OCI-LY3 (cell line): ENCODE data around the gene PRXL2B.

Experiments
- H2AFZ ChIP-seq: fragments of 200-600, 300-600 bp; shearing (Covaris generic); 2 replicates; pipeline ENCODE4 v1.6.0; 2014; ENCODE audit warnings: antibody characterized with exemption, low read depth, low read length
- H3K27ac ChIP-seq: fragments of 200-600, 300-600 bp; sonication (generic); 2 replicates; pipeline ENCODE4 v1.5.1; 2014; ENCODE audit warnings: mild to moderate bottlenecking, low read length, moderate library complexity, mixed read lengths
- H3K27me3 ChIP-seq: fragments of 200-600, 300-600 bp; sonication (generic); 2 replicates; pipeline ENCODE4 v1.6.1; 2014; ENCODE audit warnings: low read depth, low read length, mixed read lengths
- H3K36me3 ChIP-seq: fragments of 200-600, 300-600 bp; sonication (generic); replicated peaks from 2 replicates; pipeline ENCODE3; 2014; ENCODE audit warnings: low read depth, low read length, mixed read lengths
- H3K4me1 ChIP-seq: fragments of 300-600, 200-600 bp; sonication (generic); 2 replicates; pipeline ENCODE4 v1.6.1; 2014; ENCODE audit warnings: low read length, mixed read lengths
- H3K4me2 ChIP-seq: fragments of 200-600, 300-600 bp; sonication (generic); 2 replicates; pipeline ENCODE4 v1.6.1; 2014; ENCODE audit warnings: low read length, mixed read lengths
- H3K4me3 ChIP-seq: fragments of 300-600, 200-600 bp; sonication (generic); 2 replicates; pipeline ENCODE4 v1.5.1; 2014; ENCODE audit warnings: antibody characterized with exemption, mild to moderate bottlenecking, low read length, moderate library complexity
- H3K79me2 ChIP-seq: fragments of 300-600, 200-600 bp; shearing (Covaris generic); 2 replicates; pipeline ENCODE4 v1.6.1; 2014; ENCODE audit warnings: mild to moderate bottlenecking, low read length, mixed read lengths
- H3K9ac ChIP-seq: fragments of 300-600, 200-600 bp; shearing (Covaris generic); 2 replicates; pipeline ENCODE4 v1.6.0; 2014; ENCODE audit warnings: mild to moderate bottlenecking, low read length, moderate library complexity
- H3K9me3 ChIP-seq: fragments of 200-600, 300-600 bp; shearing (Covaris generic); 2 replicates; pipeline ENCODE4 v1.6.1; 2014; ENCODE audit warnings: low read length, mixed read lengths; ENCODE audit not compliant: insufficient read depth
- H4K20me1 ChIP-seq: fragments of 200-600, 300-600 bp; sonication (generic); 2 replicates; pipeline ENCODE4 v1.6.1; 2016; ENCODE audit warnings: low read length, mixed read lengths; ENCODE audit not compliant: insufficient read depth
- EZH2phosphoT487 ChIP-seq: fragments of 200-600 bp; shearing (Covaris generic); IDR thresholded peaks from 2 replicates; pipeline ENCODE4 v1.6.1; 2018; ENCODE audit warnings: antibody characterized with exemption, mixed run types, low read depth
- TF ChIP-seq, protein P1 (sequence below): fragments of 200-600, 300-600 bp; sonication (generic); IDR thresholded peaks from 2 replicates; pipeline ENCODE4 v1.5.1; 2014; ENCODE audit warnings: antibody characterized with exemption, low read length, low read depth

The PRXL2B gene

DNA sequence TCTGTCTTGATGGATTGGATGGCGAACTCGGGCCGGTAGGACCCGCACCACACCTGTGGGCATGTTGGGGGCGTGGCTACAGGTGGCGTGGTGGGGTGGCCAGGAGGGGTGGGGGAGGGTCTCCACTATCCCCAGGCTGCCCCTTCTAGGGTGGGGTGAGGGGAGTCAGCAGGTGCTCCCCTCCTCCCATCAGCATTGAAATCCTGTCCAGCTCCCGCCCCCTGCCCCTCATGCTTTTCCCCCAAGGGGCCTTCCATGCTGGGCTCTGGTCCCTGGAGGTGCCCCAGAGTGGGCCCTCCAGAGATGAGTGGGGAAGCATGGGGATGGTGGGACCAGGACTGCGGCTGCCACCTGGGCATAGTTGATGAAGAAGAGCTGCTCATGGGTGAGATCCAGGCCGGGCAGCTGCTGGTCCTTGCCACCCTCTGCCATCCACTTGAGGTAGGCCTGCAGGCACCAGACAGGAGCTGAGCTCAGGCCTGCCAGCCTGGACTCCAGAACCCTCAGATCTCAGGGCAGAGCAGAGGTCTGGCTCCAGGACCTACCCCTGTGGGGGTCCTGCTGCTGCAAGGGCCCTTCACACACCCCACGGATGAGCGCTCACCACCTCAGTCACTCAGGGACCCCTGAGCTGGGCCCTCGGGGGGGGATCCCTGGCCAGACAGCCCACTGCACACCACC, 5.1 kb downstream of the PRXL2B start:
- no peak for TF ChIP-seq EZH2phosphoT487
- TF ChIP-seq, protein P1, sequence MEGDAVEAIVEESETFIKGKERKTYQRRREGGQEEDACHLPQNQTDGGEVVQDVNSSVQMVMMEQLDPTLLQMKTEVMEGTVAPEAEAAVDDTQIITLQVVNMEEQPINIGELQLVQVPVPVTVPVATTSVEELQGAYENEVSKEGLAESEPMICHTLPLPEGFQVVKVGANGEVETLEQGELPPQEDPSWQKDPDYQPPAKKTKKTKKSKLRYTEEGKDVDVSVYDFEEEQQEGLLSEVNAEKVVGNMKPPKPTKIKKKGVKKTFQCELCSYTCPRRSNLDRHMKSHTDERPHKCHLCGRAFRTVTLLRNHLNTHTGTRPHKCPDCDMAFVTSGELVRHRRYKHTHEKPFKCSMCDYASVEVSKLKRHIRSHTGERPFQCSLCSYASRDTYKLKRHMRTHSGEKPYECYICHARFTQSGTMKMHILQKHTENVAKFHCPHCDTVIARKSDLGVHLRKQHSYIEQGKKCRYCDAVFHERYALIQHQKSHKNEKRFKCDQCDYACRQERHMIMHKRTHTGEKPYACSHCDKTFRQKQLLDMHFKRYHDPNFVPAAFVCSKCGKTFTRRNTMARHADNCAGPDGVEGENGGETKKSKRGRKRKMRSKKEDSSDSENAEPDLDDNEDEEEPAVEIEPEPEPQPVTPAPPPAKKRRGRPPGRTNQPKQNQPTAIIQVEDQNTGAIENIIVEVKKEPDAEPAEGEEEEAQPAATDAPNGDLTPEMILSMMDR, result no peak
- H3K9ac ChIP-seq, result no peak overlapping the region

DNA sequence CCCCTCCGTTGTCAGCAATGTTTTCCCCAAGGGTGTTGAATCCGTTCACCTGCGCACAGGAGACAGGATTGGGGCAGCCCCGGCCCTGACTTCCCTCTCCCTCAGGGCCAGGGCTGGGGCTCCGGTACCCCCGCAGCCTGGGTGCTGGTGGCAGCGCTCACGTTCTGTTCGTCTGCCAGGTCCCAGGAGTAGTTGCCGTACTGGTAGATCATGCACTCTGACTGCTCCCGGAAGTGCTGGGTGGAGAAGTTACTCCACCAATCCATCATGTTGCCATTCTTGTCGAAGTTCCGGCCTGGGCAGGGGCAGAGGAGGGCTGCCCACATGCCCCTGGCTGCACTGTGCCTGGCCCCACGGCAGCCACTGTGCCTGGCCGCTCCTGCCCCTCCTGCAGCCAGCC, 6.1 kb downstream of the PRXL2B start:
- H3K27me3 ChIP-seq, result no peaks in the 10 kb centered on the region
- no peak overlapping the region for H2AFZ ChIP-seq
- H3K9me3 ChIP-seq, result no peaks in the 10 kb centered on the region
- H4K20me1 ChIP-seq, result no peaks in the 10 kb centered on the region
- 0 out of 2 replicates have a peak overlapping the region, but pooled peaks have one; percentile 8 for H3K4me2 ChIP-seq
- no peak overlapping the region for H3K9ac ChIP-seq
- H3K27ac ChIP-seq, result no peak overlapping the region
- no peaks in the 10 kb centered on the region for H3K36me3 ChIP-seq
- H3K4me1 ChIP-seq, result no peaks in the 10 kb centered on the region
- H3K79me2 ChIP-seq, result no peaks in the 10 kb centered on the region
- TF ChIP-seq, protein P1, result no peak
- TF ChIP-seq EZH2phosphoT487, result no peak
- no peak overlapping the region for H3K4me3 ChIP-seq

More for the DNA sequence above, 5.1 kb downstream of the PRXL2B start:
- H3K4me3 ChIP-seq, result no peak overlapping the region
- H4K20me1 ChIP-seq, result no peaks in the 10 kb centered on the region
- H3K4me2 ChIP-seq, result no peak overlapping the region
- H2AFZ ChIP-seq, result no peak overlapping the region
- no peaks in the 10 kb centered on the region for H3K27me3 ChIP-seq
- no peaks in the 10 kb centered on the region for H3K9me3 ChIP-seq
- H3K79me2 ChIP-seq, result no peaks in the 10 kb centered on the region
- 0 out of 2 replicates have a peak, but pooled peaks cover 3% of the 10 kb centered on the region for H3K4me1 ChIP-seq
- H3K36me3 ChIP-seq, result no peaks in the 10 kb centered on the region
- H3K27ac ChIP-seq, result no peak overlapping the region

DNA sequence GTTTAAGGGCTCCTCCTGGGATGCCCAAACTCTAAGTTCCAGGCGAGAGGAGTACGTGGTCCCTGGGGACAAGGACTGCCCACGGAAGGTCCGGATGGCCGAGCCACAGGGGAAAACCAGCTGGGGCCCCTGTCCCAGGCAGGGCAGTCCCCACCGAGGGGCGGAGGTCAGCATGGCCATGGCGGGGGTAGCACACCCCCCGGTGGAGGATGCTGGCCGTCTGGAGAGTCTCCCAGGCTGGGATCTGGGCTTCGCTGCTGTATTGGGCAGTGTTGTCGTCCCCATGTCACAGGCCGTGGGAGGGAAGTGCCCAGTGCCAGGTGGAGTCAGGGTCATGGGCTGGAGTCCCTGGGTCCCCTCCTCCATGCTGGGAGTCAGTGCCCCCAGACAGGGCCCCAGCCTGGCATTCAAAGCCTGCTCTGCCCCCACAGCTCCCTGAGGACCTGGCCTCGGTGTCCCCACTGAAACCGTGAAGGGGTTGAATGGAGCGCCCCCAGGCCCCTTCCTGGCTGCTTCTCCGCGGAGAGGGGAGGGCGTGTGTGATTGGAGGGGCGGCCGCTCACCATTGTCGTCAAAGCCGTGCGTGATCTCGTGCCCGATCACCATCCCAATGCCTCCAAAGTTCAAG, 6.8 kb downstream of the PRXL2B start:
- Histone ChIP-seq H3K4me2 (no peak overlapping the region), H3K79me2 (no peaks in the 10 kb centered on the region), H2AFZ (no peak overlapping the region), H4K20me1 (no peaks in the 10 kb centered on the region), H3K27me3 (no peaks in the 10 kb centered on the region), H3K9ac (no peak overlapping the region), H3K4me1 (no peaks in the 10 kb centered on the region), H3K4me3 (no peak overlapping the region), H3K27ac (no peak overlapping the region), H3K9me3 (no peaks in the 10 kb centered on the region), H3K36me3 (no peaks in the 10 kb centered on the region)
- no peak for TF ChIP-seq EZH2phosphoT487
- TF ChIP-seq, protein P1, result no peak

DNA sequence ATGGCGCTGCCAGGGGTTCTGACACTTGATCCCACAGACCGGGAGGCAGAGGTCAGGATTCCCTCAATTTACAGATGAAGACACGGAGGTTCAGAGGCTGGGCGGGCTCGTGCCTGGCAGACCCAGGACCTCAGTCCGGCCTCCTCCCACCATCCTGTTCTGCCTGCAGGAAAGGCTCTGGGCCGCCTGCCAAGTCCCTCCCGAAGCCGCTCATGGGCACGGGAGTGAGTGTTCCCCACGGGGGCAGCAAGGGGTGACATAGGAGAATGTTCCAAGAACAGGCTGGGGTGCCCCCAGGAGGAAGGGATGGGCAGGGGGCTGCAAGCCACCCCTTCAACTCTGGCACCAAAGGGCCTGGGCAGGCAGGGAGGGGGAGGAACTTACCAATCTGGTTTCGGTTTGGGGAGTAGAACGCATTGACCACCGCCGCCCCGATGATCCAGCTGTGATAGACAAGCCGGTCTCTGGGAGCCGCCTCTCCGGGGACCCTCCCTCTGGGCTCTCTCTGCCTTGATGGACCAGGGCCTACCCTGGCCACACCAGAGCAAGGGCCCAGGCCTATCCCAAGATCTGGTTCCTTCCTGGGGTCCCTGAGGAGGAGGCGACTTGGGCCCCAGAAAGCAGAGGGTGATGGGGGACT, 7.5 kb downstream of the PRXL2B start:
- Histone ChIP-seq H3K4me3 (no peak overlapping the region), H3K4me1 (no peaks in the 10 kb centered on the region), H3K27ac (no peak overlapping the region), H4K20me1 (no peaks in the 10 kb centered on the region), H3K79me2 (no peaks in the 10 kb centered on the region), H3K27me3 (no peaks in the 10 kb centered on the region), H2AFZ (no peak overlapping the region), H3K4me2 (no peak overlapping the region), H3K9me3 (no peaks in the 10 kb centered on the region), H3K36me3 (no peaks in the 10 kb centered on the region), H3K9ac (no peak overlapping the region)
- TF ChIP-seq, protein P1, result no peak
- no peak for TF ChIP-seq EZH2phosphoT487
